ENCODE data around the gene BAZ2B. TPM values are rescaled to one million over a fixed set of nuclear protein-coding genes. Genes with fewer than 3 reads are reported as not detected.

Gene BAZ2B
- total RNA-seq, 1 experiment from 2014 or later, result 19.9 TPM

- H3K36me3 ChIP-seq (ENCODE audit: control insufficient read depth in 1 of 2, insufficient read depth in 2 of 2, low read length in 2 of 2), result no peaks in the 10 kb centered on the region
- H3K9me2 ChIP-seq (ENCODE audit: insufficient read depth), result no peaks in the 10 kb centered on the region
- no peaks in the 10 kb centered on the region for H4K20me1 ChIP-seq (ENCODE audit: insufficient read depth)
- ChIA-PET POLR2A (no interaction called here), CTCF (no interaction called here), RAD21 (ENCODE audit: low non-redundant PET in 1 of 2, low total read pairs in 2 of 2, uncharacterized antibody in 2 of 2, unreplicated experiment in 2 of 2) (no interaction called here)
- intact Hi-C loops (cut with micrococcal nuclease), result no loop called here
- H3K9me3 ChIP-seq (ENCODE audit: control insufficient read depth in 1 of 2, insufficient read depth in 1 of 2, low read depth in 1 of 2, low read length in 2 of 2), result no peaks in the 10 kb centered on the region
- no peak overlapping the region for H3K27ac ChIP-seq (ENCODE audit: low read depth, low read length)
- ATAC-seq, result no peak
- H3K4me3 ChIP-seq (replicated peaks in 1 of 2; ENCODE audit: low read depth in 1 of 2, low read length in 2 of 2), result no peak overlapping the region
- no peaks in the 10 kb centered on the region for H3K4me1 ChIP-seq (ENCODE audit: control insufficient read depth in 1 of 2, insufficient read depth in 2 of 2, low read length in 2 of 2)
- no peak overlapping the region for H3K9ac ChIP-seq (ENCODE audit: low read length)
- BruUV-seq (replicated peaks), result no TSS peak
- no peak overlapping the region for H3K4me2 ChIP-seq (ENCODE audit: low read length)
- H2AFZ ChIP-seq (ENCODE audit: low read depth, low read length, poor library complexity, severe bottlenecking), result no peak overlapping the region
- no peak for DNase-seq (ENCODE audit: low read depth, low spot score)
- no peaks in the 10 kb centered on the region for H3K27me3 ChIP-seq (ENCODE audit: insufficient read depth, low read length)
- TF ChIP-seq POLR2AphosphoS5 (IDR thresholded peaks at IDR 0.05; ENCODE audit: low read depth, low read length) (no peak), CBX3 (IDR thresholded peaks at IDR 0.05; ENCODE audit: low read depth) (no peak), EZH2 (IDR thresholded peaks at IDR 0.05) (no peak), ZFX (IDR thresholded peaks at IDR 0.05) (no peak), SRF (IDR thresholded peaks at IDR 0.05; ENCODE audit: low read depth) (no peak), ATF3 (IDR thresholded peaks at IDR 0.05) (no peak)
- no peaks in the 10 kb centered on the region for H3K79me2 ChIP-seq (ENCODE audit: insufficient read depth, low read length)
Measured at GRCh38 chr2:159380685-159381239, 235.6 kb downstream of the BAZ2B start.

- Histone ChIP-seq H3K27ac (ENCODE audit: low read depth, low read length) (no peak overlapping the region), H3K36me3 (ENCODE audit: control insufficient read depth in 1 of 2, insufficient read depth in 2 of 2, low read length in 2 of 2) (no peaks in the 10 kb centered on the region), H3K79me2 (ENCODE audit: insufficient read depth, low read length) (no peaks in the 10 kb centered on the region), H3K9me2 (ENCODE audit: insufficient read depth) (no peaks in the 10 kb centered on the region), H3K4me2 (ENCODE audit: low read length) (no peak overlapping the region), H3K4me1 (ENCODE audit: control insufficient read depth in 1 of 2, insufficient read depth in 2 of 2, low read length in 2 of 2) (no peaks in the 10 kb centered on the region), H2AFZ (ENCODE audit: low read depth, low read length, poor library complexity, severe bottlenecking) (no peak overlapping the region), H3K4me3 (replicated peaks in 1 of 2; ENCODE audit: low read depth in 1 of 2, low read length in 2 of 2) (no peak overlapping the region), H3K9me3 (ENCODE audit: control insufficient read depth in 1 of 2, insufficient read depth in 1 of 2, low read depth in 1 of 2, low read length in 2 of 2) (no peaks in the 10 kb centered on the region), H3K27me3 (ENCODE audit: insufficient read depth, low read length) (no peaks in the 10 kb centered on the region), H4K20me1 (ENCODE audit: insufficient read depth) (no peaks in the 10 kb centered on the region), H3K9ac (ENCODE audit: low read length) (no peak overlapping the region)
- ChIA-PET POLR2A (no interaction called here), RAD21 (ENCODE audit: low non-redundant PET in 1 of 2, low total read pairs in 2 of 2, uncharacterized antibody in 2 of 2, unreplicated experiment in 2 of 2) (no interaction called here), CTCF (no interaction called here)
- intact Hi-C loops (cut with micrococcal nuclease), result no loop called here
- no TSS peak for BruUV-seq (replicated peaks)
- ATAC-seq, result no peak
- DNase-seq (ENCODE audit: low read depth, low spot score), result no peak
- TF ChIP-seq SIN3A (IDR thresholded peaks at IDR 0.05; ENCODE audit: low read depth) (no peak), SRF (IDR thresholded peaks at IDR 0.05; ENCODE audit: low read depth) (no peak), JUND (IDR thresholded peaks at IDR 0.05) (no peak), REST (IDR thresholded peaks at IDR 0.05; ENCODE audit: low read depth) (no peak), ZBTB33 (IDR thresholded peaks at IDR 0.05; ENCODE audit: extremely low read depth, insufficient replicate concordance, low read length) (no peak), ZNF274 (IDR thresholded peaks at IDR 0.05; ENCODE audit: low read depth, low read length) (no peak), POLR2AphosphoS5 (IDR thresholded peaks at IDR 0.05; ENCODE audit: low read depth, low read length) (no peak), CEBPB (IDR thresholded peaks at IDR 0.05; ENCODE audit: low read depth) (no peak), ATF3 (IDR thresholded peaks at IDR 0.05) (no peak), POLR2A (IDR thresholded peaks at IDR 0.05; ENCODE audit: borderline replicate concordance, extremely low read depth, insufficient read depth, insufficient read length) (no peak), ELF1 (IDR thresholded peaks at IDR 0.05; ENCODE audit: borderline replicate concordance, low read depth) (no peak), SP1 (IDR thresholded peaks at IDR 0.05; ENCODE audit: low read depth) (no peak), EZH2 (IDR thresholded peaks at IDR 0.05) (no peak), TCF7L2 (IDR thresholded peaks at IDR 0.05; ENCODE audit: borderline replicate concordance, extremely low read depth, insufficient read depth, insufficient read length) (no peak)
Measured at GRCh38 chr2:159379181-159379580, 237.2 kb downstream of the BAZ2B start.
